Activated effector memory CD4-positive, alpha-beta T cell treated with anti-CD3 and anti-CD28 coated beads, Interleukin-2, amount 50 U/mL, for 16 hours (primary cell): Measurements from ENCODE around the gene TMEM234.

ENCODE experiments used
- DNase-seq: peaks from one replicate; pipeline ENCODE4 v3.0.0-alpha.2; 2020

The TMEM234 gene

DNA sequence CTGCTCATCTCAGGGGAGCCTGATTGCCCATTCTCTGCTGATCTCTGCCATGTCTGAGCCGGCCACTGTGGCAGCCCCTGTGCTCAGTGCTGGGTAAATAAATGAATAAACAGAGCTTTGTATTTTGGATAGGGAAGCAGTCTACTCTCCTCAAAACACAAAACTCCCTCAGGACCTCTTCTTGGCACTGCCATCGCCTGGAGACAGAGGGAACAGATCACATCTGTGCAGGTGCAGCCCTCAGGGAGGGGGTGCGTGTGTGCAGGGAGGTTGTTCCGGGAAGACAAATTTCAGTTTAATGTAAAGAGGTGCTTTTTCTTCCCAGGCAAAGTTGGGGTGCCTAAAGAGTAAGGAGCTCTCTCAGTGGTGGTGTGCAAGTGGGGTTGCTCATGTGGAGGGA, 17.2 kb upstream of the TMEM234 start:
- no peak for DNase-seq

GRCh38 chr1:32234792-32235191, 12.6 kb upstream of the TMEM234 start:
- DNase-seq = no peak

GRCh38 chr1:32232558-32233304, 10.6 kb upstream of the TMEM234 start:
- DNase-seq = no peak

DNA sequence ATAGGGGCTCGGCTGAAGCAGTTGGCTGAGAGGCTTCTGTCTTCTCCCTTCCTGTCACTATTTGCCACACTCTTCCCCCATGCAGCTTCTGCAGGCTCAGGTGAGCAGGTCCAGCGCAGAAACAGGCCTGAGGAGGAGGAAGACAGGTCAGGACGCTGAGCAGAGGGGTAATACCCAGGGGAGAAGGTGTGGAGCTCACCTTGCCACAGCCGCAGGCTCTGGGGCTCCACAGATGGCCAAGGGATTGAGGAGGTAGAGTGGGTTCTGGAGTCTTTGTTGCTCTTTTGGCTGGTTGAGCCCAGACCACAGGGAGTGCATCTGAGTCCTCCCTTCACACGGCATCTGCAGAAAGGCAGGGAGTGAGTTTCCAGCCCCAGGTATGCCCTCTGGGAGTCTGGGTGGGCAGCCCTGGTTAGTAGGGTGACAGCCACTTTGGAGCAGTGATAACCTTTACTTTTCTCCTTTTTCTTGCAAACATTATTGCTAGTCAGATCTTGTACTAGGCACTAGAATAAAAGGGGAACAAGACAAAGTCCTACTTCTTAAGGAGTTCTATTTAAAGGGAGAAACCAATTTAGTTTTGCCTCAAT, 9.8 kb upstream of the TMEM234 start:
- no peak for DNase-seq

- no peak for DNase-seq
Observed at GRCh38 chr1:32228771-32229170, 6.6 kb upstream of the TMEM234 start.

- DNase-seq = no peak
Observed at GRCh38 chr1:32224285-32224684, 2.1 kb upstream of the TMEM234 start.

GRCh38 chr1:32223683-32224082, 1.5 kb upstream of the TMEM234 start:
- DNase-seq = no peak

DNA sequence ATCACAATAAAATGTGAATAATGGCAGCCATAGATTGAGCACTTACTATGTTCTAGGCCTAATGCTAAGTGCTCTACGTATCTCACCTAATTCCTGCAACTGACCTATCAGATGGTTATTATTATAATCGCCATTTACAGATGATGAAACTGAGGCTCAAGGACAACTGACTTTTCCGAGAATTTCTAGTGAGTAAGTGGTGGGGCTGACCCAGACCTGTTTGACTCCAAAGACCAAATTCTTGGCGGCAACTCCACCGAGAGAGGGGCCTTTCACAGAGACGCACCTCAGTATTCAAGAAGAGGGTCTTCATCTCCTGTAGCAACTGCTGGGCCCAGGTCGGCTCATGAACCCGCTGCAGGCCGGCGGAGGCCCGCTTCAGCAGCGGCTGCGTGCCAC, 573 bp downstream of the TMEM234 start:
- no peak for DNase-seq

DNA sequence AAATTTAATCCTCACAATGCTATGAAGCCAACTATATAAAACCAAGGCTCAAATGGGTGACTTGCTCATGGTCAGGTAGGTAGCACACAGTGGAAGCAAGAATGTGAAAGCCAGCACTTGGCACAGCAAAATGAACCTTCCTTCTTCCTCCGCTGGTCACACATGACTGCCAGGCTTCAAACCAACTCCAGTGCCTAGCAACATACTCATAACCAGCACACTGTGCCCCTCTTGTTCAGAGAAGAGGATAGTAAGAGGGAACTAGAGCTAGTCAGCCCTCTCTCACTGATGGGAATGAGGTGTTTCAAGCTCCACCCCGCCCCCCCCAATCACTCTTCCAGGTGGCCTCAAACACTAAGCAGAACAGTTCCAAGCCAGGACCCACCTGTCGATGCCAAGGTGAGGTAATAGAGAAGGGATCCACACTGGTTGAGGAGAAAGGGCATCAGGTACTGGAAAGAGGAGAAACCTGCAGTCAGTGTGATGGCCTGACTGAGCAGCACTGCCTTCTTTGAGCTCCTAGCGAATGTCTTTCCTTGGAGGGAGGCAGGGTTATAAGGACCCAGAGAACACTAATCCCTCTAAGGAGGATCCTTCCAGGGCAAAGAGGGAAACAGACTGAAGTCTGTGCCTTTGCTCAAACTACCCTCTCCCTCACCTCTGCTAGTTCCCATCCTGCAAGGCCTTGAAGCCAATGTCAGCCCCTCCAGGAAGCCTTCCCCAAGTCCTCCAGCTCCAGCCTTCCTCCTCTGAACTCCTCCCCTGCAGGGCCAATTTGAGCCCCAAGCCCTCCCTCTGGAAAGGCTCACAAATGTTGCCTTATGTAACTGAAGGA, 1.2 kb downstream of the TMEM234 start:
- DNase-seq = no peak

DNA sequence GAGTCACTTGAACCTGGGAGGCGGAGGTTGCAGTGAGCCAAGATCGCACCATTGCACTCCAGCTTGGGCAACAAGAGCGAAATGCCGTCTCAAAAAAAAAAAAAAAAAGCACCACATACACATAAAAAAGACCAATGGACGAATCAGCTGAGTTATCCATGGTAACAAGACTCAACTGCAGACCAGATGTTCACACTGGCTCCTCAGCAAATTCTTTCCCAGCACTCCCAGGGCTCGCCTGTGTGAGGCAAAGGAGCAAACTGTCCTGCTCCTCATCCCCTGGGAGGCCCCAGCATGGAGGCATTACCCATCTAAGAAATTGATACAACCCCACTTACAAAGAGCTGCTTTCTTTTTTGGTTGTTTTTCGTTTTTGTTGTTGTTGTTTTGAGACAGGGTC, 3.1 kb downstream of the TMEM234 start:
- no peak for DNase-seq

DNA sequence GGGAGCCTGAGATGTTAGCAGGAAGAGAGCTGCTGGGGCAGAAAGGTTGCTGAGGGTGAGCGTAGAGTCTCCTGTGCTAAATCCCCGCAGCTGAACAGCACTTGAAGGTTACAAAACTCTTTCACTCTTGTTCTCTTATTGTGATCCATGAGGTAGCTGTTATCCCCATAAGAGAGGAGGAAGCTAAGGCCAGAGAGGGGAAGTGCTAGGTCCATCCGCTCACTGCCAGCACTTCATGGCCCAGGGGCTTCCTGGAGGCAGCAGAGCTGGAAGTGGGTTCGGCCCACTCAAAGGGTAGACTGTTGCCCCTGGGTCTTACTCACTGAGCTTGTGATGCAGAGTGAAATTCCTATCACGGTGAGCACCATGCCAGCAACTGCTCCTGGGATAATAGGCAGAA, 5.6 kb downstream of the TMEM234 start:
- no peak for DNase-seq

DNA sequence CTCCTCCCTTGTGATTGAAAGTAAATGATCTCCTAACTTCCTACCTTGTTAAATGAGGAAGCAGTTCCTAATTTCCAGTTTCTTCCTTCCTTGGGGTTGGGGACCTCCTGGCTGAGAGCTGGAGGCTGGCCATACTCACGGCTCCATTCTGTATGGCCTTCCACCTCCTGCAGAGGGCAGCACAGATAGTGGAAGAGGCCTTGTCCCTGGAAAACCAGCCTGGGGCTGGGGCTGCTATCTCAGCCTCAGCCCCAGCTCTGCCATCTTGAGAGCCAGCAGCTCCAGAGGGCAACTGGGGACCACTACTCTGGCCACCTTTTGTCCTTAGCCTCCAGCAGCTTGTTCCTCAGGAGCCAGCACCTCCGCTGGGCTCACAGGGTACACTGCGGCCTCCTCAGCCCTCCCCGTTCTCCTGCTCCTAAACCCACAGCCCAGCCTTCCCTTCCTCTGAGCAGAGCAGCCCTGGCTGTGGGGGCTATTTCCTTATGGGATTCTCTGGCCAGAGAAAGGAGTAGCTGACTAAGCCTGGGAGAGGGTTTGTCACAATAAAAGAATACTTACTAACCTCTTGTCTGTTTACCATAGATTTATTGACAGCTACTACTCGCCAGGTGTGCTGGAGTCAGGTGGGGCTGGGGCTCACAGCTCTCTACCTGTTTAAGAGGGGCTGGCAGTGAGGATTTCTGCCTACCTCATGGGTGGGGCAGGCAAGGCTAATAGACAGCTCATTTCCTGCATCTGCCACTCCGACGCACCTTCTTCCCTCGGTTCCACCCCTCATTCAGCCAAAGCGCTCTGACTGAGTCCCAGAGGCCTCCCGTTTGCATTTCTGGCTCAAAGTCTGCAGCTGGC, 6.3 kb downstream of the TMEM234 start:
- peak; percentile 84 for DNase-seq

GRCh38 chr1:32208891-32209328, 13.2 kb downstream of the TMEM234 start, which contains the start of gene DCDC2B:
Gene DCDC2B (plus strand): TSS chr1:32209089. CDS start chr1:32209094, 5 bp downstream.
- DNase-seq = no peak

- DNase-seq = no peak
Observed at GRCh38 chr1:32208469-32208868, 13.7 kb downstream of the TMEM234 start.

DNA sequence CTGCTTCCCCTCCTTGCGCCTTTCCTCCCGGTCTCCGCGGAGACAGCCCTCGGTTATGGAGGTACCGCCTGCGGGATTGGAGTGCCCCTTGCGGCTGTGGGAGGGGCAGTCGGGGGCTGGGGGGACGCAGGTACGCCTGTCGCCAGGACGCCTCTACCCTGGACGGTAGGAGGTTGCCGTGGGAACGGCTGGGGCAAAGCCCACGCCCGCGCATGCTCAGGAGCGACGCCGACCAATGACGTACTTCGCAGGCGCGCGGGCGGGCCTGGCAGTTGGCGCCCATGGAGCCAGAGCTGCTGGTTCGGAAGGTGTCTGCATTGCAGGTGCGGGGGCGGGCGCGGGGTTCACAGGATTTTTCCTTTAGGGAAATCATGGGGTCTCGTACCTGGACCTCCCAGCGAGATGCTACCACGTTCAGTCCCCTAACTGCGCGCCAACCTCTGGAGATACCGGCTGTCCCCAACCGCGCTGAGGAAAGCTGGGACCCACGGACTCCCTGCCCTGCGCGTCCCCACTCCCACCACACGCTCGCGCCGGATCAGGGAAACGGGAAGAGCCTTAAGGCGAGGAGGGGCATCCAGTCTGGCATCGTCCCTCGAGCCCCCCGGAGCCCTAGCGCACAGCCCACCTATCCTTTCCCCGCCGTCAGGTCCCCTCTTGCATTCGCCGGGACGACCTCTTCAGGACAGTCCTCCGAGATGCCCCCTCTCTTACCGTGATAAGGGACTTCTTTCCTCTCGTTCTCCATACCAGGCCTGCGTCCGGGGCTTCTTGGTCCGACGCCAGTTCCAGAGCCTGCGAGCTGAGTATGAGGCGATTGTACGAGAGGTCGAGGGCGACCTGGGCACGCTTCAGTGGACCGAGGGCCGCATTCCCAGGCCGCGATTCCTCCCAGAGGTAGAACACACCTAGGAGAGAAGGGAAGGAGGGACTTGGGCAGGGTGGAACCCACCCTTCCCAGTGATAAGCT, 16.5 kb downstream of the TMEM234 start, which contains the start of gene IQCC:
IQCC (plus strand) TSS at position 271 of the 970 bp plus-strand sequence; CDS start at position 282, 11 bp downstream.
- DNase-seq = peak; percentile 94

GRCh38 chr1:32204943-32205361, 17.2 kb downstream of the TMEM234 start:
- no peak for DNase-seq

DNA sequence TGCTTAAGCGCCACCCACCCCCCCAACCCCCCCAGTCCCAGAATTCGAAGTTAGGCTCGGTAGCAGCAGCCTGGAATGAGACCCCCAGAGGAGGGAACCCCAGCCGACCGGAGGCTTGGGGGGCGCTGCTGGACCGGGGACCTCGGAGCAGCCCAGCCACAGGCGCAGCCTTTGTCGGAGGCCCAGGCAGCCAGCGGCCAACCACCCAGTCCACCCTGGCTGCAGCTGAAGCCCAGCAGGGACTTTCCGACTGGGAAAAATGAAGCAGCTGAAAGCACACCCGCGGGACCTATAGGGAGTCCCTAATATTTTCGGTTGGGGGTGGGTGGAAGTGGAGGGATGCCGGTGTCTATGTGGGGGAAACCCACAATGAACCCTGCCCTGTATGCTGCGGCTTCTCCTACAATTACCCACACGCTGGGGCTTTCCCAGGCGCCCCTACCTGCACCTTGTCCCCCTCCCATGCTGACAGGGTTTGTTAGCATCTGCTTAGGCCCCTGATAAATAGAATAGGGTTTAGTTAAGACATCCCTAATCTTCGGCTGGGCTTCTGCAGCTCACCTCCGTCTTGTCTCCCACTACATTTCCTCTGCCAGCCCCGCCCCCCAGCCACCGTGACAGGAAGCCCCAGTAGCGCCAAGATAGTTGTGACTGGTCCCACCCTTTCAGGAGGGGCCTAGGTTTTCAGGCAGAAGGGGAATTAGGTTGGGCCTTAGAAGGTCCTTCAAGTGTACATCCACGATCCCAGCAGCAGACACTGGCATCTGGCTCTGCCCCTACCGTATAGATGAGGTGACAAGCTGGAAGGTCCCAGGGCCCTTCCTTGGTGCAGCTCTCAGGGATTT, 20.9 kb downstream of the TMEM234 start:
- DNase-seq = peak; percentile 91

DNA sequence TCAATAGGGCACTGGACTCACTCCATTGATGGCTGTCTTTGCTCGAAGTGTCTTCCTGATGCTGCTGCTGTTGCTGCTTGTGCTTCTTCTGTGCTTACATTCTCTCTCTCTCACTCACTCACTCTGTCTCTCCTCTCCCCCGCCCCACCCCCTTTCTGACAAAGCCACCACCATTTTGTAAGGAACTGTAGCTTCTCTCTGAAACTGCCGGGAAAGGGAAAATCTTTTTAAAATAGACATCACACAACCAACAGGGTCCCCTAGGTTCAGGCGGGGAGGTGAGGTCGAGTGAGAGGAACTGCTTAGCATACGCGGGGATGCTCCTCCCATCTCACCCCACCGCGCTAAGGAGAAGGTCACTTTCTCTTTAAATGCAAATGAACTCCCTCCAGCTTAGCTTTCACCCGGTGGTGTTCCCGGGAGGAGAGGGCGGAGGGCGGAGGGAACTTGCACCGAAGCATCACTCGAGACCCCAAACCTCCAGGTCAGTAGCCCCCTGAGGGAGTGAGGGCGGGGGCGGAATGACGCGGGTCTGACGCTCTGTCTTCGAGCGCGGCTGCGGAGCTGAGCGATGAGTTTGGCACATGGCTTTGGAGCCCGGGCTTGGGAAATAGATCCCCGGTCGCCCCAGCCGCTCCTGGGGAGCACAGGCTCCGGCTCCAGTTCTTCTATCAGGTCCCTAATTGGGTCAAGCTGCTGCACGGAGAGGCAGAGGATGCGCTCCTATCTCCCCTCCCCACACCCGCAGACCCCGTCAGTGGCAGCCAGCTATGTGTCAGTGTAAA, 21.7 kb downstream of the TMEM234 start, which contains the start of gene CCDC28B:
CCDC28B (plus strand) TSS at position 370 of the 785 bp plus-strand sequence. CDS start 1,341 bp downstream, outside the sequence.
- peak; percentile 82 for DNase-seq

GRCh38 chr1:32199717-32200072, 22.5 kb downstream of the TMEM234 start:
- no peak for DNase-seq
